HG02885 (cell line): ENCODE measurements around the gene PSAPL1.

Experiments used
- ATAC-seq: cut with Tn5 transposase; IDR thresholded peaks from one replicate; pipeline ENCODE4 v1.9.1; 2021; ENCODE audit warnings: mild to moderate bottlenecking; ENCODE audit not compliant: unreplicated experiment, poor library complexity

The PSAPL1 gene

DNA sequence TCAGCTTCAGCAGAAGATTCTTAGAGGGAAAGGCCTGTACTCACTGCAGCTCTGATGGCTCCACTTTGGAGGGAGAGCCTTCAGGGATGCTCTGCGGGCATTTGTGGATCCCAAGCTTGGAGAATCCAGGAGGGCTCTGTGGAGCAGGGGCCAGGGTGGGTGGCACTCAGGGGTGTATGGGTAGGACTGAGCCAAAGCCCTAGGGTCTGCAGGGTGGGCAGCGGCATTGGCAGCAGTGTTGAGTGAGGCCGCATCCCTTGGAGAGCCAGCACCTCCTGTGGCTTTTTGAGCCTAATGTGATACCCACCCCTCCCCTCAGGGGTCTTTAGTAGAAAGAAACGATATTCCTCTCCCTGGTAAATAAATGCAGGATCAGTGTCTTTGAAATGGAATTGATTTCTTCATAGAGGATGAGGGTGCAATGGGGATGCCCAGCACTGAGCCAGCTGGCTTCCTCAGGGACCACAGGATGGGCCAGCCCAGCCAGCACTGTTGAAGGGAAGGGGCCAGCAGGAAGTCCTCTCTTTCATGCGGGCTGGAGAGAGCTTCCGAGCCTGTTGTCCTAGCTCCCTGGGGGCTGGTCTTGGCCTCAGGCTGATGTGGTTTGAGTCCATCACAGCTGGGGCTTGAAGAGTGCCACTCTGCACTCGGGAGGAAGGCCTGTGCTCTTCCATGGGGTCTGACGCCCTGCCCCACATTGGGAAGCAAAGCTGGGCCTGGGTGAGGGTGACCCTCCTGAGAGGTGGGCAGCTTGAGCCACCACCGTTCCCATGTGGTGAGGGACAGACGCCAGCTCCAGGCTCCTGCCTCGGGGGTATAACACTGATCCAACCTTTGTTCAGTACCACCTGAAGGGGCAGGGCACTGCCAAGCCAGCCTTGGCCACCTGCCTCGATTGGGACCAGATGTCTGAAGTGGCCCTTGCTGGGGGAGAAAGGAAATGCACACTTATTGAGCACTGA lies 49.5 kb downstream of the PSAPL1 start:
- ATAC-seq: no peak

DNA sequence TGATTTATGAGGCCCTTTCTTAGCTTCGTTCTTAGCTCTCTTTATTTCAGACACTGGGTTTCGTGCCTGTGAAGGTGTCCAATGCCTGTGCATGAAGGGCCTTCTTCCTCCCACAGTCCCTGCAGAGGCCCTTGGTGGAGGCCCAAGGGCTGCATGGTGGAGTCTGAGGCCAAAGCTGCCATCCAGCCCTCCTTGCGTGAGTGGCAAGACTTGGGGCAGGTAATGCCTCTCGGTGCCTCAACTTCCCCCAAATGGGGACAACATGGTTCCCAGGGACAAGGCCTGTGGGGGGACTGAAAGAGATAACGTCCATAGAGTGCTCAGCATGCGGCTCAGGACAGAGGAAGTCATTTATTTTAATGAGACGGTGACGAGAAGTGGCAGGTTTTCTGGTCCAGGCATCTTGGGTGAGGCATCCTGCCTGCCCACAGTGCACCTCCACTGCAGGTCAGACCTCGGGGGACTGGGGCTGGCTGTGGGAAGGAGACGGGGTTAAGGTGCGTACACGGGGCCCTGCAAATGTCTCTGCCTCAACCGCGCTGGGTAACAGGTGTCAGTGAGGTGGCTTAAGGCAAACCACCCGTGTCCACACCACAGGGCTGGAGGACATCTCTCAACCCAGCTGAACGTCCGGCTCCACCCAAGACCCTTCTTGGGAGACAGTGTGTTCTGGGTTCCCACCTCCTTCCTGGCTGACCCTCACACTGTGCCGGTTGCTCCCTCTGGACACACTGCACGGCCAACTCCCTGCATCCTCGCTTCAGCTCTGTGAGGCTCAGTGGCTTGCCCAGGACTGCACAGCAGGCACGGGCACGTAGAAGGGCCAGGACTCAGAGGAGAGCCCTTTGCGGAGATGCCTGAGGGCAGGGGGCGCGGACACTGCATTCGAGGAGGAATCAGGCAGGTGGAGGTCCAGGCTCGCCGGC lies 50.5 kb downstream of the PSAPL1 start:
- ATAC-seq: no peak

DNA sequence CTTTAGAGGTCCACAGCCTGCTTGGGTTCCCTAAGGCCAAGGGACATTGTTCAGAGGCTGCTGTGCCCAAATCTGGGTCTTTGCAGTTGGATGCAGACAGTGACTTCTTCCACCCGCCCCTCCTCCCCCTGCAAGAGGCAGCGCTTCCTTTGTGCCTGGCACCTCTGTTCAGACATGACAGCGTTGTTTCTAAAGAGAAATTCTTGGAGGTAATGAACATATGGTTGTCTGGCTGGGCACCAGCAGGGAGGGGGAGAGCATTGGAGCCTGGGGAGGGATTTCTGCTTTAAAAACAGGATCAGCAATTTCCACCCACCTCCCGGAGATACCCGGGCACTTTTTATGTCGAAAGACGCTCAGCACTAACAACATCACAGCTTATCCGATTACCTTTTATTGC lies 51.5 kb downstream of the PSAPL1 start:
- ATAC-seq: no peak

DNA sequence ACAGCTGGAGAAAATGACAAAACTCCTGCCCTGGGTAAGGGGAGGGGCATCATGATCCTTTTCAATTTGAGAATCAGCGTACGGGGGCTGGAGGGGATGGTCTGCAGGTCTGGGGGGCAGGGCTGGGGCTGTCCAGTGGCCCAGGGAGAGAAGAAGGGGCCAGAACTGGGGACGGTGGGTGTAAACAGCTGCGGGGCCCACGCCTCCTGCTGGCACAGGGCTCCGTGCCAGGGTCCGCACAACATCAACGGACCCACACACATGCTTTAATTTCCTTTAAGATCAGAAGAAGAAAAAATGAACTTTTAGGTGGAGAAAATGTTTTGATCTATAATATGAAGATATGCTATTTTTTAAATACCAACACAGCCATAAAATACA lies 52.1 kb downstream of the PSAPL1 start:
- no peak for ATAC-seq

DNA sequence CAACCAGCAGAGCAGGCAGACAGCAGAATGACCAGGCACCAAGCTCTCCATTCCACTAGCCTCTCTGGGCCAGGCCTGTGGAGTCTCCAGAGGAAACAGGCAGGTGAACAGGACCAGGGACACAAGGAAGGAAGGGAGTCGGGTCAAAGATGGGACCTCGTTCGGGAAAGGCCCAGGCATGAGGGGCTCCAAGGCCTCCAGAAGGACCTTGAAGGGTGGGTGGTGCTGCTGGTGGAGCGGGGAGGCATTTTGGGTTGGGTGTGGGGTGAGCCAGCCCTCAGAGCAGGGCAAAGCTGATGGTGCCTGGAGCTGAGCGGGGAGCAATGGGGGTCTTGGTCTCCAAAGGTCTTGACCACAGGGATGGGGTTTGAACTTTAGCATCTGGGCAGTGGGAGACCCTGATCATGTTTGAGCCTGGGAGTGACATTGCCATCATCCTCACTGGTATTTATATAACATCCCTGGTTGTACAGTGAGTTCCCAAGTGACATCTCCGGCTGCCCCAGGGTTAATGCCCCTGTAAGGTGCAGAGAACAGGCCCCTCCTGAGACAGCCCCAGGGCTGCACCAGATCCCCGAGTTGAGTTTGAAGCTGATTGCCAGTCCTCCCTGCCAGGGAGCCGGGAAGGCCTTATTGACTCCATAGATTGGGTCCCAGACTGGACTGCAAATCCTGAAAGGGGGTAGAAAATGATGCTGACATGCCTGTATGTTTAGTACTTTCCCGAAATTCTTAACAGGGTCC lies 52.7 kb downstream of the PSAPL1 start:
- no peak for ATAC-seq

DNA sequence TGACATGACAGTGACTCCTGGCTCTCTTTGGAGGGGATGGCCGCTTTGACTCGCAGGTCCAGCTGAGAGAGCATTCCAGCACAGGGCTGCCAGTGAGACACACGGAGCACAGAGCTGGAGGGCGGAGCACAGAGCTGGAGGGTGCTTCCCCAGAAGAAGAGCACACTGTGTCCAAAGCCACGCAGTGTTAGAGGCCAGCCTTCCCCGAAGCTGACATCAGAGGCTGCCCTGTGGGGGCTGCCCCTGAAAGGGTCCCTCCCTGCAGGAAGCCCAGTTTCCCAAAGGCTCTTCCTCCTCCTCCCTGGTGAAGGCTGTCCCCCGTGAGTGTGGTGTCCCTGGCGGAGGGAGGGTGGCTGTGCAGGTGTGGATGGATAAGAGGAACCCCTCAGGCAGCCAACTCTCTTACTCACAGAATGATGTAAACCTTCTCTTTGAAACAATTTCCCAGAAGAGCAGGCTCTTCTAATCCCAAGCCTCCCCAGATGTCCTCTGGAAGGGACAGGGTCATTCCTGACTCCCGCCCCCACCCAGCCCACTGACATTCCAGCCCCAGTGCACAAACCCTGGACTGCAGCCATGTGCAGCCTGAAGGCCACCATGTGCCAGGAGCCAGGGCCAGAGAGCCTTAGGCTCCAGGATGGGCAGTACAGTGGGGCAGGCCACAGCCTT lies 53.4 kb downstream of the PSAPL1 start:
- ATAC-seq: no peak
